Tibial nerve (tissue), 4 donors: ENCODE results near the gene ACAD9. TPM values are rescaled to one million over a fixed set of nuclear protein-coding genes. Genes with fewer than 3 reads are reported as not detected.

Experiments used
- DNase-seq, 2 donors: peaks; one replicate each; pipeline ENCODE4 v3.0.0-alpha.2; 2019; ENCODE audit warnings: low spot score in 2 of 2
- H3K27ac ChIP-seq, 4 donors: fragments of 200-600 bp; sonication (generic) in 3 of 4; one replicate each; pipeline ENCODE4 v1.5.1; 2017 to 2019; ENCODE audit warnings: mild to moderate bottlenecking in 1 of 4
- H3K27me3 ChIP-seq, 2 donors: fragments of 200-600 bp; sonication (generic) in 1 of 2; one replicate each; pipeline versions ENCODE4 v1.5.1 to v1.6.0; 2017 to 2019
- H3K36me3 ChIP-seq, 3 donors: fragments of 200-600 bp; sonication (generic); one replicate each; pipeline ENCODE4 v1.5.1; 2018 to 2019
- H3K4me1 ChIP-seq, 4 donors: fragments of 200-600 bp; sonication (generic) in 3 of 4; one replicate each; pipeline ENCODE4 v1.5.1; 2017 to 2019
- H3K4me3 ChIP-seq, 4 donors: fragments of 200-600 bp; sonication (generic) in 3 of 4; one replicate each; pipeline ENCODE4 v1.5.1; 2017 to 2019; ENCODE audit warnings: mild to moderate bottlenecking in 1 of 4, moderate library complexity in 1 of 4
- H3K9me3 ChIP-seq, 4 donors: fragments of 200-600 bp; sonication (generic) in 3 of 4; one replicate each; pipeline ENCODE4 v1.5.1; 2017 to 2019
- EP300 ChIP-seq, 2 donors: sonication (generic); formaldehyde crosslinking; IDR thresholded peaks; one replicate each; pipeline ENCODE4 v1.6.1; 2017; ENCODE audit warnings: antibody characterized with exemption in 2 of 2, mild to moderate bottlenecking in 1 of 2
- POLR2A ChIP-seq, 2 donors: fragments of 450-650 bp; IDR thresholded peaks; one replicate each; pipeline ENCODE4 v1.6.1; 2017; ENCODE audit warnings: antibody characterized with exemption in 2 of 2, mild to moderate bottlenecking in 2 of 2, moderate library complexity in 2 of 2
- WGBS, 2 donors: methylation state at CpG; one replicate each; pipeline ENCODE4 v1.1.5; 2018; 5-methylcytosine and 5-hydroxymethylcytosine counted together
- total RNA-seq, 4 donors: library from RNA; depleted of rRNA; stranded (reverse); fragments of >200 nt; gene quantifications; one replicate each; pipeline ENCODE4 v1.1.0, GENCODE V29; 2016
- TF ChIP-seq, protein P1 (sequence below), 5 experiments: fragments of 200-600 bp in 3 of 5; fragments of 450-650 bp in 2 of 5; sonication (generic) in 3 of 5; IDR thresholded peaks; one replicate each; pipeline ENCODE4 v1.5.1; 2016 to 2019; ENCODE audit warnings: antibody characterized with exemption in 5 of 5, mild to moderate bottlenecking in 3 of 5, moderate library complexity in 2 of 5

ACAD9 gene
- total RNA-seq, 4 donors from 2014 or later = 49.6 to 81.9 (median 63.7) TPM

DNA sequence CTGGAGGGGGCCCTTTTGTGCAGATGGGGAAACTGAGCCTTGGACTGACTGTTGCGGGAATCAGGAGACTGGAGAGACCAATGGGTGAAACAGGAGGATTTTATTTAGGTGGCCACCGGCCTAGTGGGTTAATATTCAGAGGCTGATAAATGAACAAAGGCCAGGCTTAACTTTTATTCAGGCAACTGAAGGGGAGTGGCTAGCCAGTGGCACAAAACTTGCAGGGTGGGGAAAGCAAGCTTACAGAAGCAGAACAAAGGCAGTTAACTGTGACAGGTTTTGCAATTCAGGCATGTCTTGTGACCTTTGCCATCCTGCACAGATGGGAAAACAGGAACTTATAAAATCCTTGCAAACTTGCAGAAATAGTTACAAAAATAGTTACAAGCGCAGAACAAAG lies 24.9 kb upstream of the ACAD9 start:
- Histone ChIP-seq H3K4me1 (no peaks in the 10 kb centered on the region), H3K9me3 (peaks cover 0 to 44% (median 8%) of the 10 kb centered on the region in 4 donors), H3K27me3 (no peaks in the 10 kb centered on the region), H3K27ac (no peak overlapping the region), H3K36me3 (peaks cover 0 to 10% (median 0%) of the 10 kb centered on the region in 3 donors), H3K4me3 (no peak overlapping the region)
- WGBS, 2 donors = 85 to 87% methylated on average over 3 of the region's 3 CpGs
- DNase-seq = no peak
- TF ChIP-seq, protein P1, sequence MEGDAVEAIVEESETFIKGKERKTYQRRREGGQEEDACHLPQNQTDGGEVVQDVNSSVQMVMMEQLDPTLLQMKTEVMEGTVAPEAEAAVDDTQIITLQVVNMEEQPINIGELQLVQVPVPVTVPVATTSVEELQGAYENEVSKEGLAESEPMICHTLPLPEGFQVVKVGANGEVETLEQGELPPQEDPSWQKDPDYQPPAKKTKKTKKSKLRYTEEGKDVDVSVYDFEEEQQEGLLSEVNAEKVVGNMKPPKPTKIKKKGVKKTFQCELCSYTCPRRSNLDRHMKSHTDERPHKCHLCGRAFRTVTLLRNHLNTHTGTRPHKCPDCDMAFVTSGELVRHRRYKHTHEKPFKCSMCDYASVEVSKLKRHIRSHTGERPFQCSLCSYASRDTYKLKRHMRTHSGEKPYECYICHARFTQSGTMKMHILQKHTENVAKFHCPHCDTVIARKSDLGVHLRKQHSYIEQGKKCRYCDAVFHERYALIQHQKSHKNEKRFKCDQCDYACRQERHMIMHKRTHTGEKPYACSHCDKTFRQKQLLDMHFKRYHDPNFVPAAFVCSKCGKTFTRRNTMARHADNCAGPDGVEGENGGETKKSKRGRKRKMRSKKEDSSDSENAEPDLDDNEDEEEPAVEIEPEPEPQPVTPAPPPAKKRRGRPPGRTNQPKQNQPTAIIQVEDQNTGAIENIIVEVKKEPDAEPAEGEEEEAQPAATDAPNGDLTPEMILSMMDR (IDR thresholded peaks at IDR 0.05) = no peak
- no peak for TF ChIP-seq EP300 (IDR thresholded peaks at IDR 0.05)
- no peak for TF ChIP-seq POLR2A (IDR thresholded peaks at IDR 0.05)

GRCh38 chr3:128855569-128855968 lies 23.9 kb upstream of the ACAD9 start:
- no peak overlapping the region for H3K4me3 ChIP-seq
- H3K27ac ChIP-seq = no peak overlapping the region
- TF ChIP-seq, protein P1 (IDR thresholded peaks at IDR 0.05) = no peak
- TF ChIP-seq EP300 (IDR thresholded peaks at IDR 0.05) (no peak), POLR2A (IDR thresholded peaks at IDR 0.05) (no peak)
- peaks cover 0 to 15% (median 0%) of the 10 kb centered on the region in 3 donors for H3K36me3 ChIP-seq
- H3K9me3 ChIP-seq = peaks cover 0 to 55% (median 10%) of the 10 kb centered on the region in 4 donors
- no peak for DNase-seq
- no peaks in the 10 kb centered on the region for H3K4me1 ChIP-seq
- 73 to 78% methylated on average over 4 of the region's 4 CpGs for WGBS, 2 donors
- no peaks in the 10 kb centered on the region for H3K27me3 ChIP-seq

GRCh38 chr3:128858167-128858566 lies 21.3 kb upstream of the ACAD9 start:
- 70 to 73% methylated on average over 3 of the region's 3 CpGs for WGBS, 2 donors
- no peak overlapping the region for H3K4me3 ChIP-seq
- DNase-seq = no peak

GRCh38 chr3:128859630-128860029 lies 19.8 kb upstream of the ACAD9 start:
- TF ChIP-seq, protein P1 (IDR thresholded peaks at IDR 0.05) = no peak
- TF ChIP-seq EP300 (IDR thresholded peaks at IDR 0.05) = no peak
- TF ChIP-seq POLR2A (IDR thresholded peaks at IDR 0.05) = no peak
- WGBS, 2 donors = 81 to 88% methylated on average over 6 of the region's 6 CpGs

More at GRCh38 chr3:128858167-128858566, 21.3 kb upstream of the ACAD9 start:
- Histone ChIP-seq H3K4me1 (no peaks in the 10 kb centered on the region), H3K27me3 (no peaks in the 10 kb centered on the region), H3K36me3 (peaks cover 0 to 15% (median 0%) of the 10 kb centered on the region in 3 donors), H3K27ac (no peak overlapping the region), H3K9me3 (peaks cover 0 to 60% (median 10%) of the 10 kb centered on the region in 4 donors)
- TF ChIP-seq EP300 (IDR thresholded peaks at IDR 0.05) (no peak), POLR2A (IDR thresholded peaks at IDR 0.05) (no peak)
- TF ChIP-seq, protein P1 (IDR thresholded peaks at IDR 0.05) = no peak

GRCh38 chr3:128861491-128861890 lies 17.9 kb upstream of the ACAD9 start:
- TF ChIP-seq, protein P1 (IDR thresholded peaks at IDR 0.05) = no peak
- TF ChIP-seq POLR2A (IDR thresholded peaks at IDR 0.05) (no peak), EP300 (IDR thresholded peaks at IDR 0.05) (no peak)
- Histone ChIP-seq H3K27me3 (no peaks in the 10 kb centered on the region), H3K36me3 (peaks cover 0 to 8% (median 0%) of the 10 kb centered on the region in 3 donors), H3K27ac (no peak overlapping the region), H3K4me3 (no peak overlapping the region), H3K4me1 (peaks cover 0 to 26% (median 8%) of the 10 kb centered on the region in 4 donors), H3K9me3 (peaks cover 0 to 41% (median 10%) of the 10 kb centered on the region in 4 donors)
- no peak for DNase-seq
- WGBS, 2 donors = 88 to 94% methylated on average over 2 to 6 of the region's 6 CpGs

More at GRCh38 chr3:128859630-128860029, 19.8 kb upstream of the ACAD9 start:
- no peak overlapping the region for H3K27ac ChIP-seq
- H3K4me3 ChIP-seq = no peak overlapping the region
- H3K9me3 ChIP-seq = peaks cover 0 to 46% (median 10%) of the 10 kb centered on the region in 4 donors
- H3K36me3 ChIP-seq = peaks cover 0 to 8% (median 0%) of the 10 kb centered on the region in 3 donors
- peaks cover 0 to 13% (median 4%) of the 10 kb centered on the region in 4 donors for H3K4me1 ChIP-seq
- no peak for DNase-seq
- H3K27me3 ChIP-seq = no peaks in the 10 kb centered on the region
